Measurements from ENCODE around the gene CRY1. TPM values are rescaled to one million over a fixed set of nuclear protein-coding genes. Genes with fewer than 3 reads are reported as not detected.

The CRY1 gene
- total RNA-seq, 1 donor from 2014 or later, result 26.8 TPM

DNA sequence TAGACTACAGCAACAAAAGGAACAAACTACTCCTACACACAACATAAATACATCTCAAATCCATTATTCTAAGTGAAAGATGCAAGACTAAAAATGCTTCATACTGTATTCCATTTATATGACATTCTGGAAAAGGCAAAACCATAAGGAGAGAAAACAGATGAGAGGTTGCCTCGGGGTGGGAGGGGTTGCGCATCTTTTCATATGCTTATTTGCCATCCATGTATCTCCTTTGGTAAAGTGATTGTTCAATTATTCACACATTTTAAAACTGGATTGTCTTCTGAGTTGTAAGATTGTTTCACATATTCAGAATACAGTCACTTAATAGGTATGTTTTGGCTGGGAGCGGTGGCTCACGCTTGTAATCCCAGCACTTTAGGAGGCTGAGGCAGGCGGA lies 142.8 kb downstream of the CRY1 start:
- DNase-seq (ENCODE audit: low read depth), result no peak

DNA sequence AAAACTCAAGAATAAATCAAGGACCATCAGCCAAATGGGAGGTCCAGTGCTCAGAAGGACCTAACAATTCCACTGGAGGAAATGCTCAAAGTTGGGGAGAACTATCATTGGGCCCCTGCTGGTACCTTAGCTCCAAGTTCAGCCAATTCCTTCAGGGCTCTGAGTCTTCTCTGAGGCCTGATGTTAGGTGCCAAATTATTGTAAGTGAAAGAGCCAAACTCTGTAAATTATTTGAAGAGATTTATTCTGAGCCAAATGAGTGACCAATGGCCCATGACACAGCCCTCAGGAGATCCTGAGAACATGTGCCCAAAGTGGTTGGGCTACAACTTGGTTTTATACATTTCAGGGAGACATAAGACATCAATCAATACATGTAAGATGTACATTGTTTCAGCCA lies 145.9 kb downstream of the CRY1 start:
- TF ChIP-seq, protein P1, sequence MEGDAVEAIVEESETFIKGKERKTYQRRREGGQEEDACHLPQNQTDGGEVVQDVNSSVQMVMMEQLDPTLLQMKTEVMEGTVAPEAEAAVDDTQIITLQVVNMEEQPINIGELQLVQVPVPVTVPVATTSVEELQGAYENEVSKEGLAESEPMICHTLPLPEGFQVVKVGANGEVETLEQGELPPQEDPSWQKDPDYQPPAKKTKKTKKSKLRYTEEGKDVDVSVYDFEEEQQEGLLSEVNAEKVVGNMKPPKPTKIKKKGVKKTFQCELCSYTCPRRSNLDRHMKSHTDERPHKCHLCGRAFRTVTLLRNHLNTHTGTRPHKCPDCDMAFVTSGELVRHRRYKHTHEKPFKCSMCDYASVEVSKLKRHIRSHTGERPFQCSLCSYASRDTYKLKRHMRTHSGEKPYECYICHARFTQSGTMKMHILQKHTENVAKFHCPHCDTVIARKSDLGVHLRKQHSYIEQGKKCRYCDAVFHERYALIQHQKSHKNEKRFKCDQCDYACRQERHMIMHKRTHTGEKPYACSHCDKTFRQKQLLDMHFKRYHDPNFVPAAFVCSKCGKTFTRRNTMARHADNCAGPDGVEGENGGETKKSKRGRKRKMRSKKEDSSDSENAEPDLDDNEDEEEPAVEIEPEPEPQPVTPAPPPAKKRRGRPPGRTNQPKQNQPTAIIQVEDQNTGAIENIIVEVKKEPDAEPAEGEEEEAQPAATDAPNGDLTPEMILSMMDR (conservative IDR thresholded peaks at IDR 0.05; ENCODE audit: low read depth, low read length), result no peak
- no peak for DNase-seq (ENCODE audit: low read depth)

More for the DNA sequence above, 142.8 kb downstream of the CRY1 start:
- TF ChIP-seq, protein P1 (conservative IDR thresholded peaks at IDR 0.05; ENCODE audit: low read depth, low read length), result no peak
- H3K4me3 ChIP-seq (ENCODE audit: low read depth, low read length), result no peak overlapping the region

DNA sequence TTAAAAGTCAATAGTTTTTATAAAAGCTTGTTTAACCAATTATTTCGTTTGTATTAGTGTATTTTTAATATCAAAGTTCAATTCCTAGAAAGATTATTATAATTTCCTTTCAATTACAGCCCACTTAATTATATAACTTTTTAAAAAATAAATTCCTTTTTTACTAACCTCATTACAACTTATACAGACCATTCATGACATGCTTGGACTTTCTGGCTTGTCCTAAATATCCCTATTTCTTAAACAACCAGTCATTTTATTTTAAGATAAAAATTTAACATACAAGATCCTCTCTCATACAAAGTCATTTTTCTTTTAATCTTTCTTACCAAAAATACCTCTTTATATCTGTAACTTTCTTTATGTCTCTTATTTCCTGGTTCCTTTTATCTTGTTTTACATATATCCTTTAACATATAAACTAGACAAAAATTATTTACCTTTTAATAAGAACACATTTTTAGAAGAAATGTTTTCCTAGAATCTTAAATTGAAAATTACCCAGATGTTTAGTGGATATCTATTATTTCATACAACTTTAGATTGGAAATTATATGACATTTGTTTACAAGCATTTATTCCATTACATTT lies 148.0 kb downstream of the CRY1 start:
- TF ChIP-seq, protein P1 (conservative IDR thresholded peaks at IDR 0.05; ENCODE audit: low read depth, low read length), result no peak
- DNase-seq (ENCODE audit: low read depth), result no peak
- H3K4me3 ChIP-seq (ENCODE audit: low read depth, low read length), result no peak overlapping the region

More for the DNA sequence above, 145.9 kb downstream of the CRY1 start:
- no peak overlapping the region for H3K4me3 ChIP-seq (ENCODE audit: low read depth, low read length)

DNA sequence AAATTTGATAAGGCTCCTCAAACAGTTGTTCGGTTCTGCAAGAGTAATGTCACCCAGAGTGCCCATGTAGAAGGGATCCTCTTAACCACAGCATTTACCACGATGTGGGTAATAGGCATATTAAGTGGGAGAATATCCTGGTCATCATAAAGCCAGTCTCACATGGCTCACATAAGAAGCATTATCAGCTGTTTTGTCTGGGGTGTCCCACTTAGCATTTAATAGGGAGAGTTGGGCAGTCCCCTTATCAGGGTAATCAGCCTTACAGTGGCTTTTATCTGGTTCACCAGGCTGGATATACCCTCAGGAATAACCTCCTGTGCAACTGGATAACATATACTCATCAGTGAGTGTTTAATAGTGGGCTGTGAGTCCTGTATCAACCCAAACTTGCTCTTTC lies 150.6 kb downstream of the CRY1 start:
- H3K4me3 ChIP-seq (ENCODE audit: low read depth, low read length), result no peak overlapping the region
- TF ChIP-seq, protein P1 (conservative IDR thresholded peaks at IDR 0.05; ENCODE audit: low read depth, low read length), result no peak
- no peak for DNase-seq (ENCODE audit: low read depth)

DNA sequence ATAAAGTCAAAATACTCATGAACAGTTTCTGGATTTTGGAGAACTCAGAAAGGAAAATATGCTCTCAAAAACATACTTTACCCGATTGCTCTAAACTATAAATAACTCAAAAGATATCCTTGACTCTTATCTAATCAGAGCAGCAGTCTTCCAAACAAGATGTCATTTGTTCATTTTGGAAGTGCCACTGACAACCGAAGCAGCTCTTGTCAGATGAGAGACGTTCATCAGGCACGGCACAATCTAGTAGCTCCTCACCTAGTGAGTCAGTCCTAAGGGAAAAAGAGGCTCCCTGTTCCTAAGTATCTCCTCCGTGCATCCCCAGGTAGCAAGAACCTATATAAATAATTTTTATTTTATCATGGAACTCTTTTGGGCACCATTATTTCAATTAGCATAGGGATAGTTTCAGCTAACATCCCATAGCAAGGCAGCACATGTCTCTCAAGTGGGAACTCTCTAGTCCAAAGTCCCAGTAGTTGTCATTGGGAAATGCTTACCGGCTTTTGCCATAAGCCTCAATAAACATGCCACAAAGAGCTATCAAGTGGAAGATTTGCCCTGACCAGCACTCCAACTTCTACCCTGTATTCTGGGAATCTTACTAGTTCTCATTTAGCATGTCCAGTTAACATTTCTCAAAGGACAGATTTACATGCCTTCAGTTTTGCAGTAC lies 151.7 kb downstream of the CRY1 start:
- TF ChIP-seq, protein P1 (conservative IDR thresholded peaks at IDR 0.05; ENCODE audit: low read depth, low read length), result no peak
- H3K4me3 ChIP-seq (ENCODE audit: low read depth, low read length), result no peak overlapping the region
- DNase-seq (ENCODE audit: low read depth), result no peak

Other genes starting within 250 kb of the CRY1 start
- gene TMEM263, start 137.6 kb downstream of the CRY1 start, total RNA-seq, result 33.5 and 40.1 TPM in 2 replicates
- gene MTERF2, start 106.4 kb downstream of the CRY1 start, total RNA-seq, result 2.9 and 5.7 TPM in 2 replicates

All from epithelial cell of proximal tubule (primary cell).